Measurements from ENCODE around the gene KCTD12. TPM values are rescaled to one million over a fixed set of nuclear protein-coding genes. Genes with fewer than 3 reads are reported as not detected.

Gene KCTD12
- total RNA-seq, 1 experiment from 2014 or later: 1.9 TPM

- TF ChIP-seq ZBTB33 (IDR thresholded peaks at IDR 0.05; ENCODE audit: extremely low read depth, insufficient replicate concordance, low read length) (no peak), EZH2 (IDR thresholded peaks at IDR 0.05) (no peak)
Measured at GRCh38 chr13:76886005-76886291, 257 bp downstream of the KCTD12 start (continued).

DNA sequence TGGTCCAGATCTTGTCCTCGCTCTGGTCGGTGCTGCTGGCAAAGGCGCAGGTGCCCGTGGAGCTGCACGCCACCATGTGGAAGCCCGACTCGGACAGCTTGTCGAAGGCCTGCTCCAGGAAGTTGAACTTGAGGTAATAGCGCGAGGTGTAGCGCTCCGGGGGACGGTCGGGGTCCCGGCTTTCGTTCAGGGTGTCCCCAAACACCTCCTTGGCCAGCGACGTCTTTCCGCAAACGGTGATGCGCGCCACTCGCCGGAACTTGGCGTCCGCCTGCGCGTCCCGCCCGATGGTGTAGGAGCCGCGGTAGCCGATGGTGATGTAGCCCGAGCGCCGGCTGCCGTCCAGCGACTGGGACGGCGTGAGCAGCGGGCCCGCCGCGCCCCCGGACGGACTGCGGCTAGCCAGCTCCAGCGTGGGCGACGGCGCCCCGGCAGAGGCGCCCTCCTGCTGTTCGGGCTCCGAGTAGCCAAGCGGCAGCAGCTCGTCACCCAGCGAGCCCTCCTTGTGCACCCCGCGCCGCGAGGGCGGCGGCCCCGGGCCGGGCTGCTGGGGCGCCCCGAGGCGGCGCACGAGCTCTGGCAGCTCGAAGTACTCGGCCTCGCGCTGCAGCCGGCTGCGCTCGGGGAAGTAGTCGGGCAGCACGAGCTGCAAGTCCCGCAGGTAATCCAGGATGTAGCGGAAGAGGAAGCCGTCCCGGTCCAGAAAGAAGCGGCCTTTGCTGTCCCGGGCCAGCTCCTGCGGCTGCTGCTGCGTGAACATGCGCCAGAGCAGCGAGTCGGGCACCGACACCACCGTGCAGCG lies 801 bp downstream of the KCTD12 start:
- TF ChIP-seq SRF (IDR thresholded peaks at IDR 0.05; ENCODE audit: low read depth) (no peak), MAX (IDR thresholded peaks at IDR 0.05) (0 out of 2 replicates have a peak, but pooled peaks have one; percentile 11), RAD21 (IDR thresholded peaks at IDR 0.05; ENCODE audit: low read depth) (peak; percentile 27; the same call in 1 of the 2 replicates)
- intact Hi-C loops (cut with micrococcal nuclease): no loop called here
- Histone ChIP-seq H3K9me3 (ENCODE audit: control insufficient read depth in 1 of 2, insufficient read depth in 1 of 2, low read depth in 1 of 2, low read length in 2 of 2) (no peaks in the 10 kb centered on the region), H3K4me2 (ENCODE audit: low read length) (peak overlapping the region; percentile 90), H3K36me3 (ENCODE audit: control insufficient read depth in 1 of 2, insufficient read depth in 2 of 2, low read length in 2 of 2) (no peaks in the 10 kb centered on the region), H3K79me2 (ENCODE audit: insufficient read depth, low read length) (no peaks in the 10 kb centered on the region), H3K9ac (ENCODE audit: low read length) (peak overlapping the region; percentile 27; the same call in 1 of the 2 replicates), H3K27ac (ENCODE audit: low read depth, low read length) (no peak overlapping the region; the same call in 1 of the 2 replicates), H2AFZ (ENCODE audit: low read depth, low read length, poor library complexity, severe bottlenecking) (peak overlapping the region; percentile 54), H3K27me3 (ENCODE audit: insufficient read depth, low read length) (peaks cover 29% of the 10 kb centered on the region; the same call in 1 of the 2 replicates), H4K20me1 (ENCODE audit: insufficient read depth) (no peaks in the 10 kb centered on the region), H3K4me1 (ENCODE audit: control insufficient read depth in 1 of 2, insufficient read depth in 2 of 2, low read length in 2 of 2) (peaks cover 0 to 14% of the 10 kb centered on the region in 2 experiments; a peak in 1 of 4 replicates), H3K9me2 (ENCODE audit: insufficient read depth) (no peaks in the 10 kb centered on the region), H3K4me3 (replicated peaks in 1 of 2; ENCODE audit: low read depth in 1 of 2, low read length in 2 of 2) (peak overlapping the region; percentile 42 to 58)
- ChIA-PET CTCF (interaction anchor here (1.1 kb wide), 1 partner anchor 63 kb away, joined by 3 read pairs; no protein-coding TSS in a partner anchor), POLR2A (no interaction called here), RAD21 (ENCODE audit: low non-redundant PET in 1 of 2, low total read pairs in 2 of 2, uncharacterized antibody in 2 of 2, unreplicated experiment in 2 of 2) (interaction anchor here in 1 of 2 experiments (0.7 kb wide), 1 partner anchor 140 kb away, joined by 4 read pairs; no protein-coding TSS in a partner anchor)
- peak; percentile 35 for ATAC-seq
- no TSS peak for BruUV-seq (replicated peaks)
- DNase-seq (ENCODE audit: low read depth, low spot score): no peak
